G401.6 (cell line): ENCODE data around the gene SLC25A15.
"Not testable (repeated sequence)": the region's sequence is repeated elsewhere in the genome, so short reads cannot be mapped to it uniquely, and the experiment has no call there.

ENCODE experiments used
- FAIRE-seq: peaks from 2 replicates; lab custom pipeline; 2012; peaks lifted over from hg19 to GRCh38; lab: Jason Lieb, UNC

SLC25A15 gene

DNA sequence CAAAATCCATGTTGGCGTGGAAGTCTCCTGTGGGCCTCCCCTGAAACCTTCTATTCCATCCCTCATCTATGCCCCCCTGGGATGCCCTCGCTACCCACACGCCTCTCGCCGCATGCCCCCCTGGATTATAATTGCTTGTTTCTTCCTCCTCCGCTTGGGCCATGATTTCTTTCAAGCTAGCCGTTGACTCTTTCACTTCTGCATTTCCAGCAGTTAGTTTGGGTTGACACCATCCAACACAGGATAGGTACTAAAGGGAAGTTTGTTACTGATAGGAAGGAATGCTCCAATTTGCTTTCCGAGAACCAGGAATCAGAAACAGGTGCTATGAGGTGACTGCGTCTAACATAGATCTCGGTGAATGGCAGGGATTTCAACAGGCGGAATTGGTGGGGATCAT lies 7.7 kb upstream of the SLC25A15 start:
- no peak for FAIRE-seq

DNA sequence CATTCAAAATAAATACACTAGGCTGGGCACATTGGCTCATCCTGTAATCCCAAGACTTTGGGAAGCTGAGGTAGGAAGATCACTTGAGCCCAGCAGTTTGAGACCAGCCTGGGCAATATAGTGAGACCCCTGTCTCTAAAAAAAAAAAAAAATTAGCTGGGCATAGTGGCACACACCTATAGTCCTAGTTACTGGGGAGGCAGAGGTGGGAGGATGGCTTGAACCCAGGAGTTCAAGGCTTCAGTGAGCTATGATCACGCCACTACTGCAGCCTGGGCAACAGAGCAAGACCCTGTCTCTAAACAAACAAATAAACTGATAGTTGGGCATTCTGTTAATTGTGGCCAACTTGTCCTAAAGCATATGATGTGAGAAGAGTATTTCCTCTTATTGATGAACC lies 6.4 kb upstream of the SLC25A15 start:
- FAIRE-seq, result not testable (repeated sequence)

DNA sequence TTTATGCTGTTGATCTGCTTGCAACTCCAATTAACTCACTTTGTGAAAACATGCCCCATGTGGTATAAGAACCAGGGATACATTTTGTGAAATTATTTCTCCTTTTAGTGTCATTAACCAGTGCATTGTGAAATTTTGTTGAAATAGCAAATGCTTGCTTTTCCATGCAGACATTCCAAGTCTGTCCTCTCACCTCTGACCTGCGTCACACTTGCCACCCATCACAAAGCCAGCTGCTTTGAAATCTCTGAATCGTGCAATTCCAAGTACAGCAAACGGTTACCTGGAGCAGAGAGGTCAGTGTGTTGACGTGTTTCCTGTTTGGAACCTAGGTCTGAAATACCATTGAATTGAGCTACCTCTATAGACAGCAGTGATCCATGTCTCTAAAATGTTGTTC lies 4.9 kb upstream of the SLC25A15 start:
- FAIRE-seq, result no peak

DNA sequence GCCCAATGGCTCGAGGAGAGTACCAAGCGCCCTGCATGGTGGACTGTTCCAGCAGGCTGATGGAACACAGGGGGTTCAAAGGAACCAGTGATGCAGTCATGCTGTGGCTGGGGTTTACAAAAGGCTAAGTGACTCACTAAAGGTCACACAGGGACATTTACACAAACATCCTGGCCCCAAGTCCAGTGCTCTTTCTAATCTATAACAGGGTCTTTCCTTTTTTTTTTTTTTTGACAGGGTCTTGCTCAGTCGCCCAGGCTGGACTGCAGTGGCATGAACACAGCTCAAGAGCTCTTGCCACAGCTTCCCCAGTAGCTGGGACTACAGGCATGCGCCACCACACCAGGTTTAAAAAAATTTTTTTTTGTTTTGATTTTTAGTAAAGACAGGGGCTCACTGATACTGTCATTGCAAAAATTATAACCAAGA lies 2.8 kb upstream of the SLC25A15 start:
- FAIRE-seq, result no peak

DNA sequence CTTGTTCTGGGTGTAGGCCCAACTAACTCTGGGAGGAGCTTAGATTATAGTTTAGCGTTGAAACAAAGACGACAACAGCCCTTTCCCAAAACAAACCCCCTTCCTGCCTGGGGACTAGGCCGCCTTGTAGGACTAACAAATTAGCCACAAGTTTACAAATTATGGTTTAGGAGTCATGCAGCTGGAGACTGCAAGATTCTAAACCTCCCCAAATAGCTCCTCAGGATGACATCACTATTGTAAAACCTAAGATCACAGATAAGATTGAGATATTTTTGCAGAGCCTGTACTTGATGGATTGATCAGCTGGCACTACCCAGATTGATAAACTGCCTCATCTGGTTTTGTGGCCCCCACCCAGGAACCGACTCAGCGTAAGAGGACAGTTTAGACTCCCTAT lies 2.3 kb upstream of the SLC25A15 start:
- FAIRE-seq, result no peak

DNA sequence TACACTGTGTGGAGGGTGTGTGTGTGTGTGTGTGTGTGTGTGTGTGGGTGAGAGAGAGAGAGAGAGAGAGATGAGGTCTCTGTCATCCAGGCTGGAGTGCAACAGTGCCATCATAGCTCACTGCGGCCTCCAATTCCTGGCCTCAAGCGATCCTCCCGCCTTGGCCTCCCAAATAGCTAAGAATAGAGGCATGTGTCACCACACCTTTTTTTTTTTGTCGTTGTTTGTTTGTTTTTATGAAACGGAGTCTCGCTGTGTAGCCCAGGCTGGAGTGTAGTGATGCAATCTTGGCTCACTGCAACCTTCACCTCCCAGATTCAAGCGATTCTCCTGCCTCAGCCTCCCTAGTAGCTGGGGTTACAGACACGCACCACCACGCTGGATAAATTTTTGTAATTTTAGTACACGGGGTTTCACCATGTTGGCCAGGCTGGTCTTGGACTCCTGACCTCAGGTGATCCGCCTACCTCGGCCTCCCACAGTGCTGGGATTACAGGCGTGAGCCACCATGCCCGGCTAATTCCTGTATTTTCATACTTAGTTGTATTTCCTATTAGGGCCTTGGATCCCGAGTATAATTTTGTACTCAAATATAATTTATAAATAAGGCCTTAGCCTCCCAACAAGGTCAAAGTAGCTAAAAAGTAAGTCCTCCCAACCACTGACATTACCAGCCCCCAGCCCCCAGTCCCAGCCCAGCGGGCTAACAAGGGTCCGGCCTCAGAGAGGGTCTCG lies 704 bp upstream of the SLC25A15 start:
- not testable (repeated sequence) for FAIRE-seq

DNA sequence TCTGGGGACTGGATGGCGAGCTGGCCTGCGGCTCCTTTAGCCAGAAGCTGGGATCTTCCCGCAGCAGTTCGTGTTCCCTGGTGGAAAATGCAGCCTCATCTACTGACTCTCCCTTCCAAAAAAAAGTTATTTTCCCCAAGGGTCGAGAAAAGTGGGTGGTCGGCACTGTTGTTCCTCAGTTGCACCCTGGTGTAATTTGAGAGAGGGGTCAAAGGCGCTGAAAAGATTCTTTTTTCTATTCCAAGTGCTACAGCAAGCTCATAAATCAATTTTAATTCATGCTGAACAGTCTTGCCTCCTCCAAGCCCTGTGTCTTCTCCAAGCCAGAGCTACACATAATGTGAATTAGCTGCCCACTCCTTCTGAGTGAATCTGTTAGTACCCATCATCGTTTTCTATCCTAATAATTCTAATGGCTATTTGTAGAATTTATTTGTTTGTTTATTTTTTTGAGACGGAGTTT lies 774 bp downstream of the SLC25A15 start:
- no peak for FAIRE-seq

DNA sequence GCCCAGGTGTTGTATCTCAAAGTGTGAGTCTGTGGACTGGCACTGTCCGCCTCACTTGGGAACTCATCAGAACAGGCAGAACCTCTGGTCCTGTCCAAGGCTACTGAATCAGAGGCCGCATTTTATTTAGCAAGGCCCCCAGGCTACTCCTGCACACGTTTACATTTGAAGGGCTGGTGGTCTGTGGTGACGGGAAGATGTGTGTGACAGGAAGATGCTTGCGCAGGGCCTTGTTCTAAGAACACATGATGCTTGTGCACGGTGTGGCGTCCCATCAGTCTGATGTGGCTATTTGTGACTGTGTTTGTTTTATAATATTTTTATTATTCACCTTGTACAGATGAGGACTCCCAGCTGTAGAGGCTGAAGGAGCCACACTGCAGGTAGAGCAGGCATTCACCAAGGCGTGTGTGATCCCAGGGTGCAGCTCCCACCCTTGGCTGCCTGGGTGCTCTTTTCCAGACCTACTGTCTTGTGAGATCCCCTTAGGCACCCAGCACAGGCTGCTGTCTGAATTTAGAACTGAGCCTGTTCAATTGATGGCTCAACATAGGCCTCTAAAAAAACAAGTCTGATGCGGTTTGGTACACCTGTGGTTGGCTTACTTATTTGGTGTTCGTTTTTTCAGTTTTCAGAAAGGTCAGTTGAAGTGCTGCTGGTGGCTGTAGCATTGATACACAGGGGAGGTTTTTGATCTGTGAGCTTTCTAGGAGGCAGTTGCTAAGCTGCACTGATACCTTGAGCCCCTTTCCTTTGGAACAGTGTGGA lies 3.1 kb downstream of the SLC25A15 start:
- no peak for FAIRE-seq

DNA sequence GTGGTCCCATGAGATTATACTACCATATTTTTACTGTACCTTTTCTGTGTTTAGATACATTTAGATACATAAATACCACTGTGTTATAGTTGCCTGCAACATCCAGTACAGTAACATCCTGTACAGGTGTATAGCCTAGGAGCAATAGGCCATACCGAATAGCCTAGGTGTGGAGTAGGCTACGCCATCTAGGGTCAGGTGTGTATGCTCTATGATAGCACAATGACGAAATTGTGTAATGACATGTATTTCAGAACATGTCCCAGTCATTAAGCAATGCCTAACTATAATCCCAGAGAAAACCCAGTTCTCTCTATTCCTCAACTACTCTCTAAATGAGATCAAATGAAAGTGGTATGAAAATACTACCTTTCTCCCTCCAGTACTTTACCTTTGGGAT lies 3.9 kb downstream of the SLC25A15 start:
- FAIRE-seq, result no peak

DNA sequence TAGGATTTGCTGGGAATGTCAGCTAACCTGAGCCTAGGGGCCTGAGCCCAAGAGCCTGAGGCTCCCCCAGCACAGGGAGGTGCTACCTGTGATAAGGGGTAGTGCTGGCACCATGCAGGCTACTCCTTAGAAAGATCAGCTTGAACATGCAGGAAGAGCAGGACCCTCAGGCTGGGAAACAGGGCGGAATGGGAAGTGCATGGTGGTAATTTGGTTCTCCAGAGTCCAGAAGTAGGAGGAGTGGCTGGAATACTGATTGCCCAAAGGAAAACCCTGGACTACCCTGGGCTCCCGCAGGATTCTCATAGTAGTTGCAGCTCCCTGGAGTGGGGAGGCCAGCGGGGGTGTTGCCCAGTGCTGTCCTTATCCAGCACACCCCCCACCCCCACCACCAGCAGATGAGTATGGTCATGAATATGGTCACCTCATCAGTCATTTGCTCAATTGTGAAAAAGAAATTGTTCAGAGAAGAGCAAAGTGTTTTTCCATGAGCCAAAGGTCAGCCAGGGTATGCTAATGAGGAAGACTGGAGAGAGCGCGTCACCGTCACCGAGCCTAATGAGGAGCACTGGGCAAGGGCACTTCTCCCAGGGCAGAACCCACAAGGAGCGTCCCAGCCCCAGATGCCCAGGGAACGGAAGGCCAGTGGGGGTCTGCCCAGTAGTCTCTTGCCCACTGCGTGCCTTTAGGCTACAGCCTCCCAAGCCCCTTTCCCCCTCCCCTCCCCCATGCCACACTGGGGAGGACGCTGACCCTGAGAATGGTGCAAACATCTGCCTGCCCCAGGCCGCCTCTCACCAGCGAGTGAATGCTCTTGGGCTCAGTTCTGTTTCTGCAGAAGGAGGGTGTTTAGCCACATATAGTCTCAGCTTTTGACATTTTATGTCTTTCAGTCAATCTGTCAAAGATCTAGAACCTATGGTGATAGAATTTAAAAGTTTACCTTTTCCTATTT lies 5.3 kb downstream of the SLC25A15 start:
- FAIRE-seq, result no peak

DNA sequence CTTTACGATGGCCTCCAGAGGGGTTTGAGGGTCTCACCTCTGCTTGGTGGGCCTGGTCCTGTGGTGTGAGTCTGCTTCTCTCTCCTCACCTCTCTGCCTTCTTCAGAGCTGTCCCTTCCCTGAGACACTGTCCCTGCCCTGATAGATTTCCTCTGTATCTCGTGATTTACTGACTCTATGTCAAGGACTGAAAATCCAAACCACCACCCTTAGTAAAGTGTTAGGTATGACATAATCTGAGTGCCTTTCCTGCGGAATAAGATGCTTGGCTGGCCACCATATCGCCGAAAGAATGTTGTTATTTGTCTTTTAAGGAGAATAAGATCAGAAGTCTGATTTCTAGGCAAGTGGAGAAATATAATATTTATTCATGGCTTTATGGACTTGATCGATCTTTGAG lies 7.2 kb downstream of the SLC25A15 start:
- no peak for FAIRE-seq

DNA sequence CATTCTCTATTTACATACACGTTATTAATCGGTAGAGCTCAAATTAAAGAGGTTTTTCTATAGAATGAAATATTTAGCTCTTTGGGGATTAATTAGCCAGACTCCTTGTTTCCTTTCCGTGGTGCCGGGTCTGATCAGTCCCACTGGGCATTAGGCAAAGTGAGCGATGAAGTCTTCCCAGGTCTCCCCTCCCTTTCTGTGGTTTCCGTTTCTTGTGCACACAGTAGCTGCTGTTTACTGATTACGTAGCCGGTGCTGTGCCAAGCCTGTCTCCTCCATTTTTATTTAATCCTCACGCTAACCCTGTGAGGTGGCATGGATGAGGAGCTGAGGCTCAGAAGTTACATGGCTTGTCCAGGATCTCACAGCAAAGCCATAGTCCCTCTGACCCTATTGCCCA lies 9.0 kb downstream of the SLC25A15 start:
- no peak for FAIRE-seq

DNA sequence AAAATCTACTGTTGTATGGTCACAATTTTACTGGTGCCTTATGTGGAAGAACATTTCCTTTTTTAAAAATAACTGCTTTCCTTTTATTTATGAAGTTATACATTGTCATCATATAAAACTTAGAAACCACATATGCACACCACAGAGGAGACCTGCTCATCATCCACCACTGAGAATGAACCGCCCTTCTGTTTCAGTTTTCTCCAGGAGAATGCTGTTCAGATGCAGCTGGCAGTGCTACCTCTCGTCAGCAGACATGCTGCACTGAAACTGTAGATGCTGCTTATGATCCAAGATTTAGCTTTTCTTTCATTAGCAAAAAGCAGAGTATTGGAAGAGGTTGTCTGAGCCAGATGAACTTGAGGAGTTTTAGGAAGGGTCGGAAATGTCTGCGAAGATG lies 10.1 kb downstream of the SLC25A15 start:
- no peak for FAIRE-seq

DNA sequence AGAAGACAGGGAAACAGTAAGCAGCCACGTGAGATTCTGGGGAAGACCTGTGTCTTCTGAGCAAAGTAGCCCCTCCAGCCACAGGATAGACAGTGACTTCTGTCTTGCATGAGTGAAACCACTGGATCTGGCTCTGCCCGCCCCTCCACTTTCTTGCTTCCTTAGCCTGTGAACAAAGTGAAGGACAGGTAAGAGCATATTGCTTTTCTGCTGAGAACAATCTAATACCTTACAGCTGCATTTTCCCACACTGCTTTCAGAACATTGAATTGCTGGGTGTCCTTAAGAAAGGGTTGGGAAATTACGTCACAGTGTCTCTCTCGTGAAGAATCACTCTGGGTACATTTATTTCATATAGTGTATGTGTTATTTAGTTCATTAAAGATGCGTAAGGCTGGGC lies 11.1 kb downstream of the SLC25A15 start:
- FAIRE-seq, result no peak

DNA sequence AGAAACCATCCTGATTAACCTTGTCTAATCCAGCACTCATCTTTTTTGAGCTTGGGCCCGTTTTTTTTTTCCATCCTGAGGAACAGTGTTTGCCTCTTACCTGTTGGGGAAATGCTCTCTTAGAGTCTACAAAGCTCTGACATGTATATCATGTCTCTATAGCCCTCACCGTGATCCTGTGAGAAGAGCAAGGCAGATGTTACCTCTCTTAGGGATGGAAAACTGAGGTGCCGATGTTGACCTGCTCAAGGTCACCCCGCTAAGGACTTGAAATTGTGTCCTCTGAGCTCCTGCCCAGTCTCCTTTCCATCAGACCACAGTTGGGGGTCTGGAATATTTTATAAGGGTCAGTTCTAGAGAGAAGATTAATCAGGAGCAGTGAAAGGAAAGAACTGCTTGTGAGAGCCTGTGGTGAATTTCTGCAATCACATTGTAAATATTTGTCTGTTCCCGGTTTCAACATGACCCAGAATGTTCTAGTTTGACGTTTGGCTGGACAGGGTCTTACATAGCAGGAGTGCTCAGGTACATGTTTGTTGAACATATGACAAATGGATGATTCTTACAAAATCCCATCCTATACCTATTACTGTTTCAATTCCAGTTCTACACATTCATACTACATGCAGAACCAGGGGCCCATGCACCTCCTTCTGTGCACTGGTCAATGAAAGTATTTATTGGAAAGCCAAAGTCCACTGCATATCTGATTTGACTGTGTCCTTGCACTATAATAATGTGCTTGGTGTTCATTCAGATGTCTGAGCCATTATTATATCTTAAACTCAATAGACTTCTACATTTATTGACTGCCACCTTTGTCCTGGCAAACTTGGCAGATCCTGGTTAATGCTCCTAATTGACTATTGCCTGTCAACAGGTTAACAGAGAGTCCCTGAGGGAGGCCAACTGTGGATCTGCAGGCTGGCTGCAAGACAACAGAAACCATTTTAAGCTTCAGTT lies 12.1 kb downstream of the SLC25A15 start:
- no peak for FAIRE-seq

DNA sequence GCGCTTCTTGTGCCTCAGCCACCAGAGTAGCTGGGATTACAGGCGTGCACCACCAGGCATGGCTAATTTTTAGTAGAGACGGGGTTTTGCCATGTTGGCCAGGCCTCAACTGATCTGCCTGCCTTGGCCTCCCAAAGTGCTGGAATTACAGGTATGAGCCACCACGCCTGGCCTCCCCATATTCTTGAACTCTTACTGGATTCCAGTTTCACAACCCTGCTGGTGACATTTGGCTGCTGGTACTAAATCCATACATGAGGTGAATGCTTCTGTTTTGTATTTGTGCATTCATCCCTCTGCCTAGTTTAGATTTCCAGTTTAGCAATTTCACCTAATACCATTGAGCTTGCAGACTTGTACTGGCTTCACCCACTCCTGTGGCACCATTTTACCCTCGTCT lies 13.9 kb downstream of the SLC25A15 start:
- FAIRE-seq, result no peak

DNA sequence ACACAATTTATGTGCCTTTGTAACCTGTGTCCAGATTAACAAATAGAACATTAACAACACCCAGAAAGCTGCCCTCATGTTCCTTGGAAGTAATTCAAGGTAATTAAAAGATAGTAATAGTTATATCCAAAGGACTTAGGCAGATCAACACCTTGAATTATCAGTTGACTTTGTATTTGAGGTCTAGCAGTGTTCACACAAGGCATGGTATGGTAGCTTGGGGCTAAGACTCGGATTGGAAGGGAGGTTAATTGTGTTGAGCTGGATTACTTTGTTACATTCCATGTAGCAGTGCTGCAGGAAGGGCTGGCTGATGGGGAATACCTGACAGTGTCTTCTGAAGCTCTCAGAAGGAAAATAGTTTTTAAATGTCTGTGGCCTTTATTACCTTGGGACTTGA lies 16.8 kb downstream of the SLC25A15 start:
- no peak for FAIRE-seq

DNA sequence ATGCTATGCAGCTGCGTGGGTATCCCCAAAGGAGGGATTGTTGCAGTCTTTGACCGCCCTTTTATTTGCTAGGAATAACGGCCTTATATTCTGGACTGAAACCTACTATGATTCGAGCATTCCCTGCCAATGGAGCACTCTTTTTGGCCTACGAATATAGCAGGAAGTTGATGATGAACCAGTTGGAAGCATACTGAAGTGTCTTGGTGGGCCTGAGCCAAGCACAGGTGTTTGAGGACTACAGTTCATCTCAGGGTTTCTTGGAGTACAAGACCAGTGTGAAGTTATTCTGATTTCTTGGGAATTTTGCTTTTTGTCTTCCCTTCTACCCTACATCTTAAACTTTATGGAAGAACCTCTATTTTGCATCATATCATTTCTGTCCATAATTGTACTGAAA lies 20.1 kb downstream of the SLC25A15 start:
- FAIRE-seq, result no peak

DNA sequence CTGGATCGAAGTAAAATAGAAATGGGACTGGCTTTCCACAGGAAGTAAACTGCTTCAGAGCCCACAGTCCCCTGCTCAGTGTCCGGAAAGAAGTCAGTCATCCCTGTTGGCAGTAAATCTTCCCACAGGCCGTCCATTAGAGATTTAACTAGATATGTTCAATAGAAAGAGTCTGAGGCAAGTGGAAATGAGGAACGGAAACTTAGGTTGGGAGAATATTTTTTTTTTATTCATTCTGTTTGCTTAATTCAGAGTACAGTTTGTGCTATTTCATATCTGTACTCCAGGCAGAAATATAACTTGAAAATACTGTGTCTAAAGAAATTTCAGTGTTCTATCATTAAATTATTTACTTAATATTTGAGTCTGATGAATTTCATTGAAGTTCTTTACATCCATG lies 22.7 kb downstream of the SLC25A15 start:
- no peak for FAIRE-seq

DNA sequence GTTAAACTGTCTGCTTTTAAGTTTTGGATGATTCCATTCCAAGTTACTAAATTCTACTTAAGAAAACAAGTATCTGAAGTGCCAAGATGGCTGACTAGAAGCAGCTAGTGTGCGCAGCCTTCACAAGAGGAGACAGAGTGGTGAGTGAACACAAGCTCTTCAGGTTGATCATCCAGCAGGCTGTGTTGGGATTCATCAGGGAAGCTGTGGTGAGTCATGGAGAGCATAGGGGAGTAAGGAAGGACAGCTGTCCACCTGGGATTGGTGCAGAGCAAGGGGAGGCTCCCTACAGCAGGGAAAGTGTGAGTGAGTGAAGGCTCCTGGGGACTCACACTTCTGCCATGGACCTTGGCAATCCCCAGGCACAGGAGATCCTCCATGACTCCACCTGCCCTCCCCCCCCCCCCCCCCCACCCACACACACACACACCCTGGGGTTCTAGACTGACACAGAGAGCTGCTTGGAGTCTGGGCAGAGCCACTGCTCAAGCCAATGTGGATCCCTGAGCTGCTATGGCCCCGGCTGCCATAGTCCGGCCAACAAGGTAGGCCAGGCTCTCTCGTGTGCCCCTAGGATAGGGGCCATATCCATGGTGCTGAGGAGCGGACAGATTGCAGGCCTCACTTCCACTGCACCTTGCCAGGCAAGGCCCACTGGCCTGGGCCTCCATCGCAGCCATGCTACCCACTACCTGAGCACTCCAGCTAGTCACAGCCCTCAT lies 23.5 kb downstream of the SLC25A15 start:
- no peak for FAIRE-seq
